HEK293T (cell line): ENCODE results near the gene EXOC4.

Experiments used
- ARNT ChIP-seq: fragments of 450-650 bp; IDR thresholded peaks from 2 replicates; pipeline ENCODE4 v1.6.1; 2017; ENCODE audit warnings: mild to moderate bottlenecking
- ELF4 ChIP-seq: fragments of 450-650 bp; IDR thresholded peaks from 2 replicates; pipeline ENCODE4 v1.6.1; 2017; ENCODE audit warnings: antibody characterized with exemption
- FOXA1 ChIP-seq: fragments of 450-650 bp; IDR thresholded peaks from 2 replicates; pipeline ENCODE4 v1.6.1; 2016; ENCODE audit warnings: mild to moderate bottlenecking
- FOXK2 ChIP-seq: fragments of 450-650 bp; IDR thresholded peaks from 2 replicates; pipeline ENCODE4 v1.6.1; 2016; ENCODE audit warnings: mild to moderate bottlenecking
- FOXM1 ChIP-seq: fragments of 450-650 bp; IDR thresholded peaks from 2 replicates; pipeline ENCODE4 v1.6.1; 2017; ENCODE audit warnings: mild to moderate bottlenecking, borderline replicate concordance
- LEF1 ChIP-seq: fragments of 450-650 bp; IDR thresholded peaks from 2 replicates; pipeline ENCODE4 v1.6.1; 2017; ENCODE audit warnings: mild to moderate bottlenecking, borderline replicate concordance
- SUZ12 ChIP-seq: fragments of 450-650 bp; IDR thresholded peaks from 2 replicates; pipeline ENCODE4 v1.6.1; 2016; ENCODE audit warnings: mild to moderate bottlenecking
- TARDBP ChIP-seq: fragments of 450-650 bp; IDR thresholded peaks from 2 replicates; pipeline ENCODE4 v1.6.1; 2016
- TF ChIP-seq, protein P1 (sequence below): fragments of 450-650 bp; IDR thresholded peaks from 2 replicates; pipeline ENCODE4 v1.6.1; 2016

DNA sequence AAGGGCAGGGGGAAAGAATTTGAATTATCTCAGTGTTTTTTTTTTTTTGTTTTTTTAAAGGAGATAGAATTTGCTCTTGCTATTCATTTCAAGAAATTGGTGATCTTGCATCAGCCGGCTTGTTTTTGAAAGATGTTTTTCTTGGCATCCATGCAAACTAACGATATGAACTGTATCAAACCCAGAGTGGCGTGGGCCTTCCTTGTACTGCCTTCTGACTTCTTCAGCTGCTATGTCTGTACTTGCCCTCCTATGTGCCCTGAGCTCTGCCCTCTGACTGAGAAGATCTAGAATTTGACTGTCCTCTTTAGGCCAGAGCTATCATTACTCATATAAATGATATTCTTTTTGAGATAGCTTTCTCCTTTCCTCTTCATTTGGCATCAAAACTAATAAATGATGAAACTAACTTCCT lies 183.1 kb downstream of the EXOC4 start:
- TF ChIP-seq ARNT (no peak), FOXK2 (no peak), FOXM1 (no peak), ELF4 (no peak), LEF1 (no peak), SUZ12 (no peak), FOXA1 (no peak), TARDBP (no peak)
- TF ChIP-seq, protein P1, sequence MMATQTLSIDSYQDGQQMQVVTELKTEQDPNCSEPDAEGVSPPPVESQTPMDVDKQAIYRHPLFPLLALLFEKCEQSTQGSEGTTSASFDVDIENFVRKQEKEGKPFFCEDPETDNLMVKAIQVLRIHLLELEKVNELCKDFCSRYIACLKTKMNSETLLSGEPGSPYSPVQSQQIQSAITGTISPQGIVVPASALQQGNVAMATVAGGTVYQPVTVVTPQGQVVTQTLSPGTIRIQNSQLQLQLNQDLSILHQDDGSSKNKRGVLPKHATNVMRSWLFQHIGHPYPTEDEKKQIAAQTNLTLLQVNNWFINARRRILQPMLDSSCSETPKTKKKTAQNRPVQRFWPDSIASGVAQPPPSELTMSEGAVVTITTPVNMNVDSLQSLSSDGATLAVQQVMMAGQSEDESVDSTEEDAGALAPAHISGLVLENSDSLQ = no peak
